DND-41 (cell line): ENCODE results near the gene SGMS1.

Experiments
- ATAC-seq: fragments of 200-7000 bp; cut with Tn5 transposase; 3 replicates; pipeline ENCODE4 v1.9.1; 2021; ENCODE audit warnings: low read depth; ENCODE audit not compliant: insufficient read depth
- DNase-seq: peaks from one replicate; pipeline ENCODE4 v3.0.0-alpha.2; 2020
- H2AFZ ChIP-seq: 2 replicates; pipeline ENCODE4 v1.6.0; 2012; ENCODE audit warnings: low read depth, low read length
- H3K27ac ChIP-seq: 2 replicates; pipeline ENCODE4 v1.5.1; 2012; ENCODE audit warnings: low read length, inconsistent platforms
- H3K27me3 ChIP-seq: fragments of 200-600 bp; sonication (generic); 2 replicates; pipeline ENCODE4 v1.6.0; 2012; ENCODE audit warnings: low read length, mild to moderate bottlenecking, inconsistent platforms; ENCODE audit not compliant: insufficient read depth, poor library complexity
- H3K36me3 ChIP-seq: 2 replicates; pipeline ENCODE4 v1.5.1; 2012; ENCODE audit warnings: low read length, inconsistent platforms; ENCODE audit not compliant: insufficient read depth
- H3K4me1 ChIP-seq: 2 replicates; pipeline ENCODE4 v1.5.1; 2012; ENCODE audit warnings: mild to moderate bottlenecking, low read length; ENCODE audit not compliant: insufficient read depth
- H3K4me2 ChIP-seq: 2 replicates; pipeline ENCODE4 v1.6.0; 2012; ENCODE audit warnings: mild to moderate bottlenecking, moderate library complexity, low read length, inconsistent platforms; ENCODE audit not compliant: insufficient read depth
- H3K4me3 ChIP-seq, 2 experiments: fragments of 200-600 bp in 1 of 2; shearing (Covaris generic) in 1 of 2; 2 replicates each; pipeline ENCODE4 v1.5.1; 2012 to 2016; ENCODE audit warnings: inconsistent platforms in 2 of 2, low read length in 2 of 2, mild to moderate bottlenecking in 2 of 2, low read depth in 1 of 2, moderate library complexity in 1 of 2
- H3K79me2 ChIP-seq: 2 replicates; pipeline ENCODE4 v1.6.0; 2012; ENCODE audit warnings: low read length, inconsistent platforms; ENCODE audit not compliant: insufficient read depth
- H3K9ac ChIP-seq: 2 replicates; pipeline ENCODE4 v1.6.0; 2012; ENCODE audit warnings: low read depth, mild to moderate bottlenecking, inconsistent platforms, low read length, moderate library complexity
- H3K9me3 ChIP-seq: 2 replicates; pipeline ENCODE4 v1.5.1; 2012; ENCODE audit warnings: low read length, moderate library complexity, mild to moderate bottlenecking, inconsistent platforms; ENCODE audit not compliant: insufficient read depth, severe bottlenecking
- H4K20me1 ChIP-seq: 2 replicates; pipeline ENCODE4 v1.6.0; 2012; ENCODE audit warnings: low read length; ENCODE audit not compliant: insufficient read depth
- EZH2 ChIP-seq: IDR thresholded peaks from 3 replicates; pipeline ENCODE4 v1.6.1; 2012; ENCODE audit warnings: borderline replicate concordance, low read depth, mild to moderate bottlenecking, moderate library complexity, low read length, inconsistent platforms; ENCODE audit not compliant: severe bottlenecking
- TF ChIP-seq, protein P1 (sequence below): IDR thresholded peaks from 2 replicates; pipeline ENCODE4 v1.5.1; 2012; ENCODE audit warnings: borderline replicate concordance, low read length, moderate library complexity, mild to moderate bottlenecking; ENCODE audit not compliant: poor library complexity, severe bottlenecking; ENCODE audit errors: extremely low read depth

The SGMS1 gene

DNA sequence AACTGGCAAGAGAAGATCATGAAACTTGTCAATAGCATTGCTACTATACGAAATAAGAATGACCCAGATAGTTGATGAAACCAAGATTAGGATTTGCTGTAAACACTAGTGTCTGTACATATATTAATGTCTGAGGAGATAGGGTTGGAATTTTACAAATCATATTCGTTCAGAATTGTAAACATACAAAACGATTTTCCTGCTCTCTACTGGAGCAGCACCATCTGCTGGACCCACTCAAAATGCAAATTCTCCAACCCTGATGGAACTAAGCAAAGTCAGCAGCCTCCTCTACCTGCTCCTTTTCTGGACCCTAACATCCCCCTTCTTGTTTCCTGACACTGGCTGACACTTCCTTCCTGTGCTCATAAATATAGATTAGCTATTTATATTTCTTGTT lies 29.4 kb upstream of the SGMS1 start:
- Histone ChIP-seq H3K4me3 (no peak overlapping the region), H3K9me3 (no peaks in the 10 kb centered on the region), H3K79me2 (no peaks in the 10 kb centered on the region), H3K27ac (no peak overlapping the region), H3K27me3 (no peaks in the 10 kb centered on the region), H3K4me2 (no peak overlapping the region), H3K4me1 (no peaks in the 10 kb centered on the region), H3K36me3 (no peaks in the 10 kb centered on the region), H4K20me1 (no peaks in the 10 kb centered on the region), H3K9ac (no peak overlapping the region), H2AFZ (no peak overlapping the region)
- ATAC-seq (no peak), DNase-seq (no peak)
- TF ChIP-seq EZH2, result no peak
- TF ChIP-seq, protein P1, sequence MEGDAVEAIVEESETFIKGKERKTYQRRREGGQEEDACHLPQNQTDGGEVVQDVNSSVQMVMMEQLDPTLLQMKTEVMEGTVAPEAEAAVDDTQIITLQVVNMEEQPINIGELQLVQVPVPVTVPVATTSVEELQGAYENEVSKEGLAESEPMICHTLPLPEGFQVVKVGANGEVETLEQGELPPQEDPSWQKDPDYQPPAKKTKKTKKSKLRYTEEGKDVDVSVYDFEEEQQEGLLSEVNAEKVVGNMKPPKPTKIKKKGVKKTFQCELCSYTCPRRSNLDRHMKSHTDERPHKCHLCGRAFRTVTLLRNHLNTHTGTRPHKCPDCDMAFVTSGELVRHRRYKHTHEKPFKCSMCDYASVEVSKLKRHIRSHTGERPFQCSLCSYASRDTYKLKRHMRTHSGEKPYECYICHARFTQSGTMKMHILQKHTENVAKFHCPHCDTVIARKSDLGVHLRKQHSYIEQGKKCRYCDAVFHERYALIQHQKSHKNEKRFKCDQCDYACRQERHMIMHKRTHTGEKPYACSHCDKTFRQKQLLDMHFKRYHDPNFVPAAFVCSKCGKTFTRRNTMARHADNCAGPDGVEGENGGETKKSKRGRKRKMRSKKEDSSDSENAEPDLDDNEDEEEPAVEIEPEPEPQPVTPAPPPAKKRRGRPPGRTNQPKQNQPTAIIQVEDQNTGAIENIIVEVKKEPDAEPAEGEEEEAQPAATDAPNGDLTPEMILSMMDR, result peak; percentile 29

DNA sequence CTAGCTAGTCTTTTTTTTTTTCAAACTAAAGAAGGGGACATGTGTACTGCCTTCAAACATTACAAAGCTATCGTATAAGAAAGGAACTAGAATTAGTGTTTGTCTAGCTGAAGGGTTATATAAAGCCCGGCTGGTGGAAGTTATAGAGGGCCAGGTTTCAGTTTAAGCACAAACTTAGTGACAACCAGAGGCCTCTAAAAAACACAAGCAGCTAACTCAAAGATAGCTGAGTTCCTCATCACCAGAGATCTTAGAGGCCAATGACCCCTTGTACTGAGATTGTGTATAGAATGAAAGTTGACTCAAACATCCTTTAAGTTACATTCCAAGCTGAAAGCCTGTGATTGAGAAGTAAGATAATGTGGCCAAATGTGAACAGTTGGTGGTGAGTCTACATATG lies 28.1 kb upstream of the SGMS1 start:
- TF ChIP-seq, protein P1, result no peak
- TF ChIP-seq EZH2, result no peak
- Histone ChIP-seq H4K20me1 (no peaks in the 10 kb centered on the region), H3K4me3 (no peak overlapping the region), H3K79me2 (no peaks in the 10 kb centered on the region), H3K9me3 (no peaks in the 10 kb centered on the region), H3K4me2 (no peak overlapping the region), H3K9ac (no peak overlapping the region), H3K27ac (no peak overlapping the region), H2AFZ (no peak overlapping the region), H3K4me1 (no peaks in the 10 kb centered on the region), H3K27me3 (no peaks in the 10 kb centered on the region), H3K36me3 (no peaks in the 10 kb centered on the region)
- ATAC-seq (no peak), DNase-seq (no peak)

DNA sequence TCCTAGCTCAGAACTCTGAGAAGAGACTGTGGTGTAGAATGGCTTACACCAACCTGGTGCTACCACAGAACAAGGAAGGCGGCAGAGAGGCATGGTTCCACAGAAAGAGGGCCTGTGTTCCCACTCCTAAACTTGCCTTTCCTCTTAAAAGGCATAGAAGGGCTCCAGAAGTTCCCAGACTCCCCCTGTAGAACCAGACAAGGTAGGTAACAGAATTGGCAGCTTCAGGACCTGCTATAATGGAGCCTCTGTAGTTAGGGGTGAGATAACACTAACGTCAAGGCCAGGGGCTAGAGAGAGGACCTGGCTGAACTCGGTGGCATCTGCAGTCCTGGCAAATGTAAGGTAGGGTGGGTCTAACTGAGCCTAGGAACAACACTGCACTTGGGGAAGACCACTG lies 26.7 kb upstream of the SGMS1 start:
- H4K20me1 ChIP-seq, result no peaks in the 10 kb centered on the region
- no peaks in the 10 kb centered on the region for H3K79me2 ChIP-seq
- DNase-seq, result no peak
- H3K36me3 ChIP-seq, result no peaks in the 10 kb centered on the region
- H3K9me3 ChIP-seq, result no peaks in the 10 kb centered on the region
- no peak overlapping the region for H3K9ac ChIP-seq
- TF ChIP-seq, protein P1, result no peak
- TF ChIP-seq EZH2, result no peak
- no peaks in the 10 kb centered on the region for H3K27me3 ChIP-seq
- no peak overlapping the region for H2AFZ ChIP-seq
- no peak overlapping the region for H3K4me3 ChIP-seq
- H3K4me2 ChIP-seq, result no peak overlapping the region
- no peak overlapping the region for H3K27ac ChIP-seq
- H3K4me1 ChIP-seq, result no peaks in the 10 kb centered on the region
- no peak for ATAC-seq

DNA sequence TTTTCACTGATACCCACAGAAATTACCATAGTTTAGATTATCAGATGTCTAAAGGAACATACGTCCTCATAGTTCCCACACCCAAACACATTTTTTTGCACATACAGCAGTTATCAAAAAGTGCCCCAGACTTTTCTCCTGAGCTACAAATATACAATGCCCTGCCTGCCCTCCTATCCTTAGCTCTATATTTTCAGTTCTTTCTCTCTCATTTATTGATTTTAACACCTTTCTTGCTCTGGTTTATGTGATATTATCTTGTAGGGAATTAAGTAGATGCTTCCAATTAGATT lies 25.1 kb upstream of the SGMS1 start:
- Histone ChIP-seq H3K4me3 (no peak overlapping the region), H3K27me3 (no peaks in the 10 kb centered on the region), H3K9me3 (no peaks in the 10 kb centered on the region), H3K4me2 (no peak overlapping the region), H3K4me1 (no peaks in the 10 kb centered on the region), H3K79me2 (no peaks in the 10 kb centered on the region), H2AFZ (no peak overlapping the region), H3K9ac (no peak overlapping the region), H3K36me3 (no peaks in the 10 kb centered on the region), H3K27ac (no peak overlapping the region), H4K20me1 (no peaks in the 10 kb centered on the region)
- ATAC-seq, result no peak
- DNase-seq, result no peak
- TF ChIP-seq EZH2, result no peak
- TF ChIP-seq, protein P1, result no peak
